Epithelial cell of esophagus (primary cell): ENCODE measurements around the gene CNTNAP5.

Experiments used
- DNase-seq: peaks from one replicate; pipeline ENCODE4 v3.0.0; 2010; ENCODE audit warnings: low read depth
- H3K4me3 ChIP-seq: 2 replicates; pipeline ENCODE4 v1.5.1; 2011; ENCODE audit warnings: mild to moderate bottlenecking, low read length, control low read depth
- CTCF ChIP-seq: IDR thresholded peaks from 2 replicates; pipeline ENCODE4 v1.5.1; 2011; ENCODE audit warnings: low read depth, mild to moderate bottlenecking, low read length, control low read depth, inconsistent platforms; ENCODE audit not compliant: insufficient read depth; ENCODE audit errors: missing control alignments

The CNTNAP5 gene

DNA sequence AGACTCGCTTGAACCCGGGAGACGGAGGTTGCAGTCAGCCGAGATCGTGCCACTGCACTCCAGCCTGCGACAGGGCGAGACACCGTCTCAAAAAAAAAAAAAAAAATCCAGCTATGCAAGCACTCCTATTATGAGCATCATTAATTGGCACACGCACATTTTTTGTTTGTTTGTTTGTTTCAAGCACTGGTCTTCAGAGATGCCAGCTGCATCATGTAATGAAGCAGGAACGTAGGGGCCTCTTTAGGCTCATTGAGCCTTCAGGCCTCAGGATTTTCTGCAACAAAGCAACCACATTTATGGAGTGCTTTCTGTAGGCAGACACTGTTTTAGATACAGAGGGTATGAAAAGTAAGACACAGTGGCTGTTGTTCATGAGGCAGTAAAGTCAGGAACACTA is 585.8 kb downstream of the CNTNAP5 start:
- DNase-seq = no peak
- no peak for TF ChIP-seq CTCF
- H3K4me3 ChIP-seq = no peak overlapping the region

DNA sequence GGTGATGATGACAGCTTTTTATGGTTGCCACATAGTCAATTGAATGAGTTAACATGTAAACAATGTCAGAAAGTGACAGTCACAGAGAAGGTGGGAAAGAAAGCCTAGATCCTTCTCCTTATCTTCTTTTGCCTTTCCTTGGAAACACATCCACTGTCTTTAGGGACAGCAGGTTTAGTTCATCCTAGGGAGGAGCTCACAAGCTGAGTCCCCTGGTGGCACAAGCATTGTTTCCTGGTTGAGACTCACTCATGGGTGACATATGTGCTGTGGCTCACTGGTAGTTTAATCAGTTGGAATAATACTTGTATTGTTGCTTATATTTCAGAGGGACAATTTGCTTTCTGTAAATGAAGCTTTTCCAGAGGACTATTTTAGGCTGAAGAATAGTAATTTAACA is 598.5 kb downstream of the CNTNAP5 start:
- no peak overlapping the region for H3K4me3 ChIP-seq
- no peak for DNase-seq
- TF ChIP-seq CTCF = no peak

- DNase-seq = no peak
- no peak for TF ChIP-seq CTCF
- no peak overlapping the region for H3K4me3 ChIP-seq
Observed at GRCh38 chr2:124625561-124625960, 600.5 kb downstream of the CNTNAP5 start.

- DNase-seq = no peak
- H3K4me3 ChIP-seq = no peak overlapping the region
- no peak for TF ChIP-seq CTCF
Observed at GRCh38 chr2:124626993-124627392, 601.9 kb downstream of the CNTNAP5 start.

DNA sequence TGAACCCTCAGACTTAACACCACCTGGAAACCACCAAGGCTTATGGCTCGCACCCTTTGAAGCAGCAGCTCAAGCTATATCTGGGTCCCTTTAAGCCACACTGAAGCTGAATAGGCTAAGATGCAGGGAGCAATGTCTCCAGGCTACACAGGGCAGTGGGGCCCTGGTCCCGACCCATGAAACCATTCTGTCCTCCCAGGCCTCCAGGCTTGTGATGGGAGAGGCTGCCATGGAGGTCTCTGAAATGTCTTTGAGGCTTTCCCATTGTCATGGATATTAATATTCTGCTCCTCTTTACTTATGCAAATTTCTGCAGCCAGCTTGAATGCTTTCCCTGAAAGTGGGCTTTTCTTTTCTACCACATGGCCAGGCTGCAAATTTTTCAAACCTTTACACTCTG is 608.7 kb downstream of the CNTNAP5 start:
- no peak for DNase-seq
- TF ChIP-seq CTCF = no peak

DNA sequence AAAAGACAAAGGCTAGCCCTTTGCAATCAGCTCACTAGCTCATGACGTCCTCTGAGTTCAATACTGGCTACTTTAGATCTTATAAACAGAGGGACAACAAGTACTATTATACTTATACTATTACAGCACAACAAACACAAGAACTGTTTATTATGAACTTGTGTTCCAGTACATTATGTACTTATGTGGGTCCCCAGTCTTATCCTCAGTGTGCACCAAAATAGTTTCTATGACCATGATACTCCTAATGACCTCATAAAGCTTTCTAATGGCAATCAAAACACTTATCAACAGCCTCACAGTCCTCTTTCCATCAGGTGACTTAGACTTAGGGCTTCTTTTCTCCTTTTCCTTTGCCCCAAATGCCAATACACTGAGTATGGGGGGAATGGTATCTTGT is 614.4 kb downstream of the CNTNAP5 start:
- H3K4me3 ChIP-seq = no peak overlapping the region
- no peak for DNase-seq
- TF ChIP-seq CTCF = no peak

More for the DNA sequence above, 608.7 kb downstream of the CNTNAP5 start:
- H3K4me3 ChIP-seq = no peak overlapping the region

- no peak for TF ChIP-seq CTCF
Observed at GRCh38 chr2:124640221-124640750, 615.2 kb downstream of the CNTNAP5 start.

More at GRCh38 chr2:124640221-124640750, 615.2 kb downstream of the CNTNAP5 start:
- DNase-seq = no peak
- no peak overlapping the region for H3K4me3 ChIP-seq
